PFSK-1 (cell line): Measurements from ENCODE around the gene ZMAT5.

Experiments
- FOXP2 ChIP-seq: optimal IDR thresholded peaks from 2 replicates; pipeline ENCODE3; 2011; ENCODE audit warnings: borderline replicate concordance, control low read depth, inconsistent platforms; ENCODE audit not compliant: insufficient read depth; ENCODE audit errors: extremely low read length, extremely low read depth
- POLR2AphosphoS5 ChIP-seq: IDR thresholded peaks from 2 replicates; pipeline ENCODE4 v1.6.1; 2012; ENCODE audit warnings: low read depth, mild to moderate bottlenecking, control low read depth, low read length, moderate library complexity
- SIN3A ChIP-seq: IDR thresholded peaks from 2 replicates; pipeline ENCODE4 v1.6.1; 2012; ENCODE audit warnings: mild to moderate bottlenecking, low read length, moderate library complexity, borderline replicate concordance; ENCODE audit not compliant: insufficient read depth
- TAF1 ChIP-seq: IDR thresholded peaks from 2 replicates; pipeline ENCODE4 v1.6.1; 2012; ENCODE audit warnings: low read length, control low read depth, borderline replicate concordance; ENCODE audit not compliant: insufficient read depth
- TF ChIP-seq, protein P1 (sequence below), 2 experiments: IDR thresholded peaks; 2 replicates each; pipeline versions ENCODE4 v1.6.1 to v1.8.0; 2011 to 2012; ENCODE audit warnings: low read depth in 2 of 2, low read length in 2 of 2, control low read depth in 1 of 2, inconsistent platforms in 1 of 2, mild to moderate bottlenecking in 1 of 2, moderate library complexity in 1 of 2; ENCODE audit not compliant: insufficient read depth in 1 of 2

The ZMAT5 gene

DNA sequence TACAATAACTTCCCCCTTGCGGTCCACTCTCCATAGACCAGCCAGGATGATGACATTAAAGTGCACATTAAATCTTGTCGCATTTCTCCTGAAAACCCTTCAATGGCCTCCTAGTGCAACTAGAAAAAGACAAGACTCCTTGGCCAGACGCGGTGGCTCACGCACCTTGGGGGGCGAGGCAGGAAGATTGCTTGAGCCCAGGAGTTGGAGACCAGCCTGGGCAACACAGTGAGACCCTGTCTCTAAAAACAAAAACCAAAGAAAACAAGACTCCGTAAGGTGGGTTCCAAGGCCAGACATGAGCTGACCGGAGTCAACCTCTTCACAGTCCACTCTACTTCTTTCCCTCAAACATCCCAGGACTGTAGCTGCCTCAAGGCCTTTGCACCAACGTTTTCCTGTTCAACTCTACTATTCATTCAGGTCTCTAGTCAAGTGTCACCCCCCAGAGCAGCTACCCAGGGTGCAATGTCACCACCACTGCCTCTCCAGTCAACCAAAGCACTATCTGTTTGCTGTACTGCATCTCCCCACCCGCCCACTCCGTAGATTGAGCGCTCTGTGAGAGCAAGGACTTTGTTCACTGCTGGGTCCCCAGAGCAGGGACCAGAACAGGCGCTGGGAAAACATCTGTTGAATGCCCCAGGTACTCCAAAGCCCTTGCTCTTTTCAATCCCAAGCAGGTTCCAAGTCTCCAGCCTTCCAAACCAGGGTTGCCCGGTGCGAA is 739 bp downstream of the ZMAT5 start:
- no peak for TF ChIP-seq TAF1
- TF ChIP-seq SIN3A = no peak
- no peak for TF ChIP-seq FOXP2
- TF ChIP-seq, protein P1, sequence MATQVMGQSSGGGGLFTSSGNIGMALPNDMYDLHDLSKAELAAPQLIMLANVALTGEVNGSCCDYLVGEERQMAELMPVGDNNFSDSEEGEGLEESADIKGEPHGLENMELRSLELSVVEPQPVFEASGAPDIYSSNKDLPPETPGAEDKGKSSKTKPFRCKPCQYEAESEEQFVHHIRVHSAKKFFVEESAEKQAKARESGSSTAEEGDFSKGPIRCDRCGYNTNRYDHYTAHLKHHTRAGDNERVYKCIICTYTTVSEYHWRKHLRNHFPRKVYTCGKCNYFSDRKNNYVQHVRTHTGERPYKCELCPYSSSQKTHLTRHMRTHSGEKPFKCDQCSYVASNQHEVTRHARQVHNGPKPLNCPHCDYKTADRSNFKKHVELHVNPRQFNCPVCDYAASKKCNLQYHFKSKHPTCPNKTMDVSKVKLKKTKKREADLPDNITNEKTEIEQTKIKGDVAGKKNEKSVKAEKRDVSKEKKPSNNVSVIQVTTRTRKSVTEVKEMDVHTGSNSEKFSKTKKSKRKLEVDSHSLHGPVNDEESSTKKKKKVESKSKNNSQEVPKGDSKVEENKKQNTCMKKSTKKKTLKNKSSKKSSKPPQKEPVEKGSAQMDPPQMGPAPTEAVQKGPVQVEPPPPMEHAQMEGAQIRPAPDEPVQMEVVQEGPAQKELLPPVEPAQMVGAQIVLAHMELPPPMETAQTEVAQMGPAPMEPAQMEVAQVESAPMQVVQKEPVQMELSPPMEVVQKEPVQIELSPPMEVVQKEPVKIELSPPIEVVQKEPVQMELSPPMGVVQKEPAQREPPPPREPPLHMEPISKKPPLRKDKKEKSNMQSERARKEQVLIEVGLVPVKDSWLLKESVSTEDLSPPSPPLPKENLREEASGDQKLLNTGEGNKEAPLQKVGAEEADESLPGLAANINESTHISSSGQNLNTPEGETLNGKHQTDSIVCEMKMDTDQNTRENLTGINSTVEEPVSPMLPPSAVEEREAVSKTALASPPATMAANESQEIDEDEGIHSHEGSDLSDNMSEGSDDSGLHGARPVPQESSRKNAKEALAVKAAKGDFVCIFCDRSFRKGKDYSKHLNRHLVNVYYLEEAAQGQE (IDR thresholded peaks at IDR 0.05; ENCODE audit: insufficient read depth in 1 of 2, low read depth in 2 of 2, low read length in 2 of 2) = no peak
- no peak for TF ChIP-seq POLR2AphosphoS5

DNA sequence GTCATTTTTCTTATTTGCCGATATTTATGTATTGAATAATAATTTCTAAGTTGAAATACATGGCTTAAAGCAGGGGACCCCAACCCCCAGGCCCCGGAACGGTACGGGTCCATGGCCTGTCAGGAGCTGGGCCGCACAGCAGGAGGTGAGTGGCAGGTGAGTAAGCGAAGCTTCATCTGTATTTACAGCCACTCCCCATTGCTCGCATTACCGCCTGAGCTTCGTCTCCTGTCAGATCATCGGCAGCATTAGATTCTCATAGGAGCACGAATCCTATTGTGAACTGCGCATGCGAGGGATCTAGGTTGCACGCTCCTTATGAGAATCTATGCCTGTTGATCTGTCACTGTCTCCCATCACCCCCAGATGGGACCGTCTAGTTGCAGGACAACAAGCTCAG is 4.5 kb downstream of the ZMAT5 start:
- no peak for TF ChIP-seq TAF1
- TF ChIP-seq, protein P1 (IDR thresholded peaks at IDR 0.05; ENCODE audit: insufficient read depth in 1 of 2, low read depth in 2 of 2, low read length in 2 of 2) = no peak
- TF ChIP-seq SIN3A = no peak
- no peak for TF ChIP-seq POLR2AphosphoS5
- TF ChIP-seq FOXP2 = no peak

DNA sequence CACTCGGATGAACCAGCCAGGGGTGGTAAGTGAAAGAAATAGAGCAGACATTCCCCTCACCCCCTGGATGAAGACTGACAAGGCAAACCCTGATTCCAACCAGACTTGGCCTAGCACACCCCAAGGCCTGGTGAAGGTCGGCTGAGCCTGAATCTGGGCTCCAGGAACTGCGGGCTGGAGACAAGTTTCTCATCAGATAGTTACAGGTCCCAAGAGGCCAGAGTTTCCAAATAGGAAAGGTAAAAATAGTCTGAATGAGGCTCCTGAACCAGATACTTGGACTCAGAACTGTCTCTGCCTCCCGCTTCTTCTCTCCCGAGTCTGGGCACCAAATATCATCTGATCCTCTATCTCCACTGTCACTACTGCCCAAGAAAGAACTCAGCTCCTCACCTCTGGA is 7.8 kb downstream of the ZMAT5 start:
- TF ChIP-seq POLR2AphosphoS5 = no peak

DNA sequence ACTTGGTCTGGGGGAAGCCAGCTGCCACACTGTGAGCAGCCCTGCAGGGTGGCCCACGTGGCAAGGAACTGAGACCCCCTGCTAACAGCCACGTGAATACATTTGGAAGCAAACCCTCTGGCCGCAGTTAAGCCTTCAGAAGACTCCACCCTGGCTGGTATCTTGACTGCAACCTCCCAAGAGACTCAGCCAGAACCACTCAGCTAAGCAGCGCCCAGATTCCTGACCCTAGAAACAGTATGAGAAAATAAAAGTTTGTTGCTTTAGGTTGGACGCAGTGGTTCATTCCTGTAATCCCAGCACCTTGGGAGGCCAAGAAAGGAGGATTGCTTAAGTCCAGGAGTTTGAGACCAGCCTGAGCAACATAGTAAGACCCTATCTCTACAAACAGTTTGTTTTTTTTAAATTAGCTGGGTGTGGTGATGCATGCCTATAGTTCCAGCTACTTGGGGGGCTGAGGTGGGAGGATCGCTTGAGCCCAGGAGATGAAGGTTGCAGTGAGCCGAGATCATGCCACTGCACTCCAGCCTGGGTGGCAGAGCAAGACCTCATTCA is 8.7 kb downstream of the ZMAT5 start:
- TF ChIP-seq, protein P1 (IDR thresholded peaks at IDR 0.05; ENCODE audit: insufficient read depth in 1 of 2, low read depth in 2 of 2, low read length in 2 of 2) = no peak
- TF ChIP-seq SIN3A (no peak), FOXP2 (no peak), POLR2AphosphoS5 (no peak), TAF1 (no peak)

DNA sequence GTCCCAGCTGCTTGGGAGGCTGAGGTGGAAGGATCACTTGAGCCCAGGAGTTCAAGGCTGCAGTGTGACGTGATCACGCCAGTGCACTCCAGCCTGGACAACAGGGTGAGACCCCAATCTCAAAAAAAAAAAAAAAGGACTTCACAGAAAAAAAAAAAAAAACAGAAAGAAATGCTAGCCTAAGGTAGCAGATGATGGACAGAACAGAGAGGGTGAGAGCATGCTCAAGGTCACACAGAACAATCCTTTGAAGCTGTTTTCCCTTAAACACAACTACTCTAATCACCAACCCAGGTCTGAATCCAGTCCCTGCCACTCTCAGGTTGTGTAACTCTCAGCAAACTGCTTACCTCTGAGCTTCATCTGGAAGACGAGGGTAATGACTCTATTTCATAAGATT is 9.7 kb downstream of the ZMAT5 start:
- TF ChIP-seq, protein P1 (IDR thresholded peaks at IDR 0.05; ENCODE audit: insufficient read depth in 1 of 2, low read depth in 2 of 2, low read length in 2 of 2) = no peak
- TF ChIP-seq POLR2AphosphoS5 (no peak), TAF1 (no peak), SIN3A (no peak), FOXP2 (no peak)
